ENCODE measurements around the gene RCAN3.

GRCh38 chr1:24525606-24526005 lies 23.0 kb downstream of the RCAN3 start:
- TF ChIP-seq CTCF (conservative IDR thresholded peaks at IDR 0.05 in 1 of 2, IDR thresholded peaks at IDR 0.05 in 1 of 2; ENCODE audit: extremely low read depth in 1 of 2, insufficient read depth in 1 of 2, low read depth in 1 of 2, low read length in 2 of 2) (no peak), EZH2 (IDR thresholded peaks at IDR 0.05; ENCODE audit: borderline replicate concordance, low read length) (no peak)
